Activated CD8-positive, alpha-beta memory T cell treated with anti-CD3 and anti-CD28 coated beads, Interleukin-2, amount 50 U/mL, for 24 hours (primary cell): ENCODE data around the gene CEP63.

ENCODE experiments used
- DNase-seq: peaks from one replicate; pipeline ENCODE4 v3.0.0-alpha.2; 2020; ENCODE audit errors: extremely low read depth

Gene CEP63

DNA sequence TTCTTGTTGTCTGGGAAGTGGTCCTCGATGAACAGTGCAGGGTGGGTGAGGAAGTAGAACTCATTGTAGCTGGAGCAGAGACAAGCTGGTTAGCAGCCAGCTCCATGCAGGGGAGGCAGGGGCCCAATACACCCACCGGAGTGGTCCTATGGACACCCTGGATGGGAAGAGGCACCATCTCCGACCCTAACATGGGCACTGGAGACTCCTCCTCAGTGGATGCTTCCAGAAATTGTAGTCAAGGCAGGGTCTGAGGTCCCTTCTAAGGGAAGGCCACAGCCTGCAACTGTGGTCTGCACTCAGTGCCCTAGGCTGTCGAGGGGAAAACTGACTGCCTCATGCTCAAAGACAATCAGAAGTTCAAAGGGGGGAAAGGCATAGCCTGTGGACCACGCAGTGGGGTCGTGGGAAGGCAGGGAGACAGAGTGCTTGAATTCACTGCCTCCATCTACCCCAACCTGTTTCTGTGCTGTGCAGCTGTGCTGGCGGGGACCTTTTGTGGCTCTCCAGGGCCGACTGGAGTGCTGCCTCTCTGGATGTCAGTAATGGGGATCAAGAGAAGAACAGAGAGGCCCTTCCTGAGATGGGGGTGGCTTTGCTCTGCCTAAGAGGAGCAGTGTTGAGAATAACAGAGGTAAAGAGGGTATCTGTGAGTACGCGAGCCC lies 123.0 kb downstream of the CEP63 start:
- no peak for DNase-seq

GRCh38 chr3:134609821-134610431 lies 124.1 kb downstream of the CEP63 start:
- no peak for DNase-seq

DNA sequence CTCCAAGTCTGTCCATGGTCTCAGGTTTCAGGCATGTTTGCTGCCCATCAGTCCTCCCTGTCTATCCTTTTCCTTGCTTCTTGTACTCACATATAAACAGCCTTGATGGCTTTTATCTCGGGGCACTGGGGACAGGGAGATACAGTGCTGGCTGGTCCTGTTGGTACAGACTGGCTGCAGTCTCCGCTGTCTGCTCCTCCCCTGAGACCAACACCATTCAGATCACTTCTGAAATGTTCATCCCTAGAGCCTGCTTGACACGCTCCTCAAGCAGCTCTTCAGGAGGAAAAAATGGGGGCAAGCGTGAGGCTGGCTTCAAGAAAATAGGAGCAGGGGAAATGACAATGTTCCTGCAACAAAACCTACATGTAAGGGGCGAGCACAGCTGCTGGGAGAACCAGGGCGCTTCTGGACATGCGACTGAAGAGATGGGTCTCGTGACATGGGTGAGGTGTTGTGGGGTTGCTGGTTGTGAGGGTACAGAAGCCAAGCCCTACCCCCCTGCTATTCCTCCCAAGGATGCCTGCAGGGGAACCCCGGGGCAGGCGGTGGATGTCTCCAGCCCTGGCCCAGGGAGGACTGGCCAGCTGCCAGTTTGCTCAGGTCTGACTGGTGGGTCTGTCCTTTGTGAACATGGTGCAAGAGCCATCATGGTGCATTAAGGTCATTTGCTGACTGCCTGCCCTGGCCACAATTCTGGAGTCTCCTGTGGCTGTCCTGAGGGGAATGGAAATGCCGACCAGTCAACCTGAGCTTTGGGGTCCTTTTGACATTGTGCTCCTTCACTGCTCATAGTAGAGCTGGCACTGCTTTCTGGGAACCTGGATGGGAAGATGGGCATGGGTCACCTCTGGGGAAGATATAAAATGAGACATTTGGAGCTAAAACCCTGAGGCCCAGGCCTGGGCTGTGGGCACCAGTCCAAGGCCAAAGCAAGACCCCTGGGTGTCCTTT lies 124.9 kb downstream of the CEP63 start:
- no peak for DNase-seq

- no peak for DNase-seq
Observed at GRCh38 chr3:134611516-134611915, 125.7 kb downstream of the CEP63 start.

DNA sequence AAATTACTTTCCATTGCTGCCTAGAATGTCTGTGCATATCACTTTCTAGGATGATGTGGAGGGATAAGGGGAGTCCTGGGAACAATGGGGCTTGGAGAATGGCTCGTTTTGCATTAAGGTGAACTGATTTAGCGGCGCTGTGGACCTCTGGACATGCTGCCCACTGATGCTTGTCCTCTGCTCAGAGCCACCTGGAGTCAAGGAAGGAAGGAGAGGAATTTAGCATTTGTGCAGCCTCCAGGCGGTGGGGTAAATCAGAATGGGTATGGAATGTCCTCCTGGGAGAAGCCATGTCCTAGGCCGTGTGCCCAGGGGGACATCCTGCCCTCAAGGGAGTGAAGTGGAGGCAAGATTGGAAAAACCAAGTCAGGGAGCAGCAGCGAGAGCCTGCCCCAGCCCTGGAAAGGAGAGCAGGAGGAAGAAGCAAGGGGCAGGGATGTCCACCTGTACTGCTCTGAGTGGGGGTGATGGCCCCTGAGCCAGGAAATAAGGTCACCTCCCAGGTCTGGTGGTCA lies 127.2 kb downstream of the CEP63 start:
- no peak for DNase-seq

DNA sequence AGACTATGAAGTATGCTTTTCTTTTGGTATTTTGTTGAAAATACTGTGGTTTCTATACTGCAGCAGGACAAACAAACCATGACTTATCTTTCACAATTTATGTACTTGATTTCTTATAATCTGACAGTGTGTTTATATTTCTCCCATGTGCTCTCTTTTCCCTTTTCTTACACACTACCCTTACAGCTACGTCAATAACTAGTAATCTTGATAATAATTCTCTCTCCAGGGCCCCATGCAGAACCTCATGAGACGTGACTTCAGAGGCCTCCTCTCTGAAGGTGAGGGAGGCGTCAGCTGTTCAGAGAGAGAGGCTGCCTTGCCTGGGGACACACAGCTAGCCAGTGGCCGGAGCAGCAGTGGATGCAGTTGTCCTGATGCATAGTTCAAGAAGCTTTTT lies 129.1 kb downstream of the CEP63 start:
- DNase-seq: no peak

DNA sequence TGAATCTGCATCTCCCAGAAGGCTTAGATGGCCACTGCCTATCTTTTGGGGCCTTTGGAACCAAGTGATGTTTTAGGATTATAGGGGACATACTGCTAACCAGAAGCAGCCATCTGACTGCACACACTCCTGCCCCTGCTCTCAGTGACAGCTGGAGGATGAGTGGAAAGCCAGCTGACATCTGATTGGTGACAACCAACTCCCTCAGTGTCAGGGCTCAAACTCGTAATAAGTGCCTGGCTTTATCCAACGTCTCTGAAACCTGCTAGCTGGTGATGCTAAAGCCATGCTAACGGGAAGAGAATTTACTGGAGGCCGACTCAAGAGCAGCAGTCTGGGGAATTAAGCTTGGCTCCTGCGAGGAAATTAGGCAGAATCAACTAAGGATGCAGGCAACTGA lies 129.9 kb downstream of the CEP63 start:
- no peak for DNase-seq

- DNase-seq: no peak
Observed at GRCh38 chr3:134617608-134618477, 132.0 kb downstream of the CEP63 start.

GRCh38 chr3:134618478-134619300 lies 132.8 kb downstream of the CEP63 start:
- no peak for DNase-seq

- no peak for DNase-seq
Observed at GRCh38 chr3:134619301-134619615, 133.4 kb downstream of the CEP63 start.

DNA sequence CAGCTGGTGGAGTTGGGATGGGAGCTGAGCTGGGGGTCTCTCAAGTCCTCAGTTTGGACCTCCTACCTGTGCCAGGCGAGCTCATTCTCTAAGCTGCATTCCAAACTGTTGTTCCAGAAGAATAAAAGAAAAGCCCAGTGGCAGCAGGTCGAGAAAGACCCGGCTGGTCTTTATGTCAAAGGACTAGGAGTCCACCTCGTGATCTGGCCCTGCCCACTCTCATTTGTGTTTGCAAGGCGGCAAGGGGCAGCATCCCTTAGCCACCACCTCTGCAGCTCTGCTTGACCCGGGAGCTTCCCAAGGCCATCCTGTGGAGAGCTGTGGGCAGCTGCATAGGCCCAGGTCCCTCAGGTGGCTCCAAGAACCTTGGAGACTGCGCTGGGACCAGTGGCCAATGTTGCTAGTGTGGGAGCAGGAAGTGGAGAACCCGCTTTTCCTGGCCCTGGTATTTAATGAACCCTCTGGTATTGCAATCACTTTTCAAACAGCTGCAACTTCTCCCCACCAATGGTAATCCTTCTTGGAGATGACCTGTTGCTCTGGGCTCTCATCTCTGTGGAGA lies 134.1 kb downstream of the CEP63 start:
- DNase-seq: no peak

GRCh38 chr3:134620476-134621115 lies 134.7 kb downstream of the CEP63 start:
- no peak for DNase-seq

GRCh38 chr3:134621854-134622253 lies 136.0 kb downstream of the CEP63 start:
- DNase-seq: no peak

DNA sequence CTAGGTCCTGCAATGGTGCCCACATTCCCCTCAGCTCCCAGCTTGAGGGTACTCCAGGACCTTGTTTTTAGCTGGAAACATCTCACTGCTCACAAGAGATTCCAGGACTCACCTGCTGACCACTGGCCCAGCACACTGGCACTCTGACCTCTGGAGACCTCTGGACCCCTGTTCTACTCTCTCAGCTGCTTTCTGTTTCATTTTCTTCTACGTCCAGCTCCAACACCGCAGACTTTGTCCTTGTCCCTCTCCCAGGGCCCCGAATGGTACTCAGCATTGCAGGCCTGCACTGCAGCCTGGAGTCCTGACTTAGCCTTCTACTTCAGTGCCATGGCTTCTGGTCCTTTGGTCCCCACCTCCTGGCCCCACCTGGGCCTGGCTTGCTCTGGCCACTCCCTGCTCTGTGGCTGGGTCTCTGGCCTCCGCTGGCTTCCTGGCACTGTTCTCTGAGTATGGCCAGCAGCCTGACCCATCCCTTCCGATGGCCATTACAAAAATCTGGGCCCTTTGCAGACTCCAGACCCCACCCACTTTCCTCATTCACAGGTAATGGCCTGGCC lies 137.0 kb downstream of the CEP63 start:
- no peak for DNase-seq

- DNase-seq: no peak
Observed at GRCh38 chr3:134623615-134624245, 137.9 kb downstream of the CEP63 start.
